Esophagus squamous epithelium (tissue), 5 donors: ENCODE results near the gene ANXA11. TPM values are rescaled to one million over a fixed set of nuclear protein-coding genes. Genes with fewer than 3 reads are reported as not detected.
A peak's percentile ranks its signal among the peaks of the same experiment; 100 is the strongest.

Experiments used
- DNase-seq: peaks from one replicate; lab custom pipeline; 2025; lab: John Stamatoyannopoulos, UW
- H3K27ac ChIP-seq, 4 donors: fragments of 200-600 bp; sonication (generic); one replicate each; pipeline ENCODE4 v1.5.1; 2016 to 2019; ENCODE audit warnings: mild to moderate bottlenecking in 1 of 4
- H3K27me3 ChIP-seq, 4 donors: fragments of 200-600 bp; sonication (generic); 1 replicate in 3 of 4; 2 replicates in 1 of 4; pipeline versions ENCODE4 v1.5.1 to v1.6.0; 2017 to 2021; ENCODE audit warnings: antibody characterized with exemption in 1 of 4
- H3K36me3 ChIP-seq, 3 donors: fragments of 200-600 bp; sonication (generic); one replicate each; pipeline ENCODE4 v1.5.1; 2016 to 2019
- H3K4me1 ChIP-seq, 3 donors: fragments of 200-600 bp; sonication (generic); one replicate each; pipeline ENCODE4 v1.5.1; 2017 to 2019
- H3K4me3 ChIP-seq, 4 donors: fragments of 200-600 bp; sonication (generic); 1 replicate in 3 of 4; 2 replicates in 1 of 4; pipeline ENCODE4 v1.5.1; 2016 to 2019; ENCODE audit warnings: mild to moderate bottlenecking in 2 of 4, moderate library complexity in 1 of 4
- H3K9me3 ChIP-seq, 3 donors: fragments of 200-600 bp; sonication (generic); one replicate each; pipeline ENCODE4 v1.5.1; 2016 to 2019
- POLR2A ChIP-seq, 4 donors: fragments of 450-650 bp; IDR thresholded peaks; one replicate each; pipeline ENCODE4 v1.6.1; 2017; ENCODE audit warnings: antibody characterized with exemption in 4 of 4, mild to moderate bottlenecking in 4 of 4, moderate library complexity in 3 of 4
- WGBS, 2 donors: methylation state at CpG; one replicate each; pipeline ENCODE4 v1.1.5; 2018; 5-methylcytosine and 5-hydroxymethylcytosine counted together
- intact Hi-C: fragments of 100-400 bp; cut with DNase I; formaldehyde crosslinking; loops from one replicate; pipeline ENCODE4 v1.15.0; 2022
- total RNA-seq, 4 donors: library from RNA; depleted of rRNA; stranded (reverse); fragments of >200 nt; gene quantifications; one replicate each; pipeline ENCODE4 v1.1.0, GENCODE V29; 2016
- TF ChIP-seq, protein P1 (sequence below), 6 experiments: fragments of 450-650 bp in 4 of 6; fragments of 200-600 bp in 2 of 6; sonication (generic) in 2 of 6; IDR thresholded peaks; one replicate each; pipeline ENCODE4 v1.5.1; 2016 to 2019; ENCODE audit warnings: antibody characterized with exemption in 6 of 6, mild to moderate bottlenecking in 4 of 6, moderate library complexity in 4 of 6
- donor health status: DM: yes; HTN: yes; CAD: no.

ANXA11 gene
- total RNA-seq, 4 donors from 2014 or later = 131 to 243 (median 163) TPM

GRCh38 chr10:80211786-80212185 is 6.4 kb upstream of the ANXA11 start:
- WGBS, 2 donors = 83 to 85% methylated on average over 5 to 6 of the region's 6 CpGs
- no peak for DNase-seq
- H3K27me3 ChIP-seq = no peaks in the 10 kb centered on the region
- intact Hi-C loops = no loop called here
- TF ChIP-seq, protein P1, sequence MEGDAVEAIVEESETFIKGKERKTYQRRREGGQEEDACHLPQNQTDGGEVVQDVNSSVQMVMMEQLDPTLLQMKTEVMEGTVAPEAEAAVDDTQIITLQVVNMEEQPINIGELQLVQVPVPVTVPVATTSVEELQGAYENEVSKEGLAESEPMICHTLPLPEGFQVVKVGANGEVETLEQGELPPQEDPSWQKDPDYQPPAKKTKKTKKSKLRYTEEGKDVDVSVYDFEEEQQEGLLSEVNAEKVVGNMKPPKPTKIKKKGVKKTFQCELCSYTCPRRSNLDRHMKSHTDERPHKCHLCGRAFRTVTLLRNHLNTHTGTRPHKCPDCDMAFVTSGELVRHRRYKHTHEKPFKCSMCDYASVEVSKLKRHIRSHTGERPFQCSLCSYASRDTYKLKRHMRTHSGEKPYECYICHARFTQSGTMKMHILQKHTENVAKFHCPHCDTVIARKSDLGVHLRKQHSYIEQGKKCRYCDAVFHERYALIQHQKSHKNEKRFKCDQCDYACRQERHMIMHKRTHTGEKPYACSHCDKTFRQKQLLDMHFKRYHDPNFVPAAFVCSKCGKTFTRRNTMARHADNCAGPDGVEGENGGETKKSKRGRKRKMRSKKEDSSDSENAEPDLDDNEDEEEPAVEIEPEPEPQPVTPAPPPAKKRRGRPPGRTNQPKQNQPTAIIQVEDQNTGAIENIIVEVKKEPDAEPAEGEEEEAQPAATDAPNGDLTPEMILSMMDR (IDR thresholded peaks at IDR 0.05) = no peak
- TF ChIP-seq POLR2A (IDR thresholded peaks at IDR 0.05) = no peak
- peaks cover 2 to 22% (median 10%) of the 10 kb centered on the region in 3 donors for H3K4me1 ChIP-seq
- no peak overlapping the region for H3K4me3 ChIP-seq
- no peaks in the 10 kb centered on the region for H3K36me3 ChIP-seq
- H3K27ac ChIP-seq = no peak overlapping the region
- no peaks in the 10 kb centered on the region for H3K9me3 ChIP-seq

- DNase-seq = no peak
- no peaks in the 10 kb centered on the region for H3K9me3 ChIP-seq
- intact Hi-C loops = no loop called here
- TF ChIP-seq, protein P1 (IDR thresholded peaks at IDR 0.05) = no peak
- TF ChIP-seq POLR2A (IDR thresholded peaks at IDR 0.05) = no peak
- no peaks in the 10 kb centered on the region for H3K27me3 ChIP-seq
- H3K36me3 ChIP-seq = no peaks in the 10 kb centered on the region
- H3K27ac ChIP-seq = no peak overlapping the region
- peaks cover 13 to 36% (median 20%) of the 10 kb centered on the region in 3 donors for H3K4me1 ChIP-seq
- 88 to 92% methylated on average over 4 of the region's 4 CpGs for WGBS, 2 donors
- H3K4me3 ChIP-seq = no peak overlapping the region
Observed at GRCh38 chr10:80210259-80210658, 4.9 kb upstream of the ANXA11 start.

- Histone ChIP-seq H3K27ac (peak overlapping the region; percentile 95 to 100 (median 99)), H3K36me3 (no peaks in the 10 kb centered on the region), H3K9me3 (no peaks in the 10 kb centered on the region), H3K4me3 (peak overlapping the region; percentile 25 to 68 (median 44)), H3K4me1 (peaks cover 21 to 56% (median 31%) of the 10 kb centered on the region in 3 donors), H3K27me3 (no peaks in the 10 kb centered on the region)
- intact Hi-C loops = loop anchor here (5.0 kb wide), 1 partner anchor 61 kb away; no protein-coding TSS in a partner anchor
- DNase-seq = no peak
- WGBS, 2 donors = 84% methylated on average over 11 to 12 of the region's 15 CpGs
- no peak for TF ChIP-seq POLR2A (IDR thresholded peaks at IDR 0.05)
- TF ChIP-seq, protein P1 (IDR thresholded peaks at IDR 0.05) = no peak
Observed at GRCh38 chr10:80207768-80208370, 2.5 kb upstream of the ANXA11 start.

DNA sequence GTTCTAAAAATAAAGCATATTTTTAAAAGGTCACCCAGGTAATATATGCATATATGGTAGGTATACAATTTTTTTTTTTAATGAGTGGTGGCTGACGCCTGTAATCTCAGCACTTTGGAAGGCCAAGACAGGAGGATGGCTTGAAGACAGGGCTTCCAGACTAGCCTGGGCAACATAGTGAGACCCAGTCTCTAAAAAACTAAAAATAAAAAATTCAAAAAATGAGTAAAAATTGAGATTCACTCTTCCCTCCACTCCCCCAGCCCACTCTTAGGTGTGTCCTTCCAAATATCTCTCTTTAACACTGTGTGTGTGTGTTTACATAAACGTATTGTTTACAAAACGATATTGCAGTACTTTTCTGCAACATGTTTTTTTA is 929 bp upstream of the ANXA11 start:
- DNase-seq = no peak
- 79 to 84% methylated on average over 3 of the region's 3 CpGs for WGBS, 2 donors
- intact Hi-C loops = loop anchor here (5.0 kb wide), 1 partner anchor 59 kb away; no protein-coding TSS in a partner anchor
- no peak for TF ChIP-seq POLR2A (IDR thresholded peaks at IDR 0.05)
- TF ChIP-seq, protein P1 (IDR thresholded peaks at IDR 0.05) = no peak
- Histone ChIP-seq H3K27me3 (no peaks in the 10 kb centered on the region), H3K4me3 (peak overlapping the region in 2 of 4 donors; percentile 66 to 91), H3K4me1 (peaks cover 37 to 72% (median 38%) of the 10 kb centered on the region in 3 donors), H3K27ac (peak overlapping the region; percentile 98 to 100 (median 100)), H3K9me3 (no peaks in the 10 kb centered on the region), H3K36me3 (peaks cover 0 to 4% (median 0%) of the 10 kb centered on the region in 3 donors)

DNA sequence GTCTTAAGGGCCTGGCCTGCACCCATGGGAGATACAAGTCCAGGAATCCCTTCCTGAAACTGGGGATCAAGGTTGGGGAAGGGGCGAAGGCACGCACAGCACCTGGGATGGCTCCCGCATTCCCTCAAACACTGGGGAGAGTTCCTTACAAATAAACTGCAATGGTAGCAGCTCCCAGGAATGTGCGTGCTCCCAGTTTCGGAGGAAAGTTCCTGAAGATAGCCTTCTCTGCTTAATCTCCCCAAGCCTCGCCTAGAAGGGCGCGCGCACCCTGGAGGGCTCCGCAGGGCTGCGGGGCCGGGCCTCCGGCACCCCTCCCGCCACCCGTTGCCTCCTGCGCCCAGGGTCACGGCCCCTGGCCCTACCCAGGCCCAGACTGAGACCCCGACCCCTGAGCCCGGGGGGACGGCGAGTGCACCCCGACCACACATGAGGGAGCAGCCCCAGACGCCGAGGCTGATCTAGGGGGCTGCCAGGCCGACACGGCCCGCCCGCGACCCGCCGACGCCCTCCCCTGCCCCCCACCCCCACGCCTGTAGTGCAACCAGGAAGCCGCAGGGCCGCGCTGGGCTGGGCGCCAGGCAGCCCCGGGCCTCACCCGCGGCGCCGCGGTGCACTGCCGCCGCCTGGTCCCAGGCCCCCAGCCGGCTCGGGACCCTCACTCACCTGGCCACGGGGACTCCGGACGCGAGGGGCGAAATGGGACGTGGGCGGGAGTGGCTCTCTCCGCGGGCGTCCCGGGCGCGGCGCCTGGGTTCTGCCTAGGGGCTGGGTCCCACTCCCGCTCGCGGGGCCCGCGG is 460 bp downstream of the ANXA11 start:
- WGBS, 2 donors = 0% methylated on average over 2 to 4 of the region's 66 CpGs
- Histone ChIP-seq H3K27me3 (no peaks in the 10 kb centered on the region), H3K4me3 (peak overlapping the region; percentile 66 to 95 (median 89)), H3K9me3 (no peaks in the 10 kb centered on the region), H3K27ac (peak overlapping the region; percentile 98 to 100 (median 100)), H3K4me1 (peaks cover 40 to 86% (median 51%) of the 10 kb centered on the region in 3 donors), H3K36me3 (peaks cover 0 to 11% (median 0%) of the 10 kb centered on the region in 3 donors)
- intact Hi-C loops = loop anchor here (5.0 kb wide), 1 partner anchor 58 kb away; no protein-coding TSS in a partner anchor
- TF ChIP-seq, protein P1 (IDR thresholded peaks at IDR 0.05) = peak in 1 of 6 experiments; percentile 15
- no peak for TF ChIP-seq POLR2A (IDR thresholded peaks at IDR 0.05)
- no peak for DNase-seq
